Stimulated activated CD8-positive, alpha-beta memory T cell treated with anti-CD3 and anti-CD28 coated beads, Interleukin-12 subunit alpha, Interleukin-12 subunit beta, amount 100 ng/mL, for 1 hour (primary cell): ENCODE data around the gene CAPRIN1.
"Not testable (repeated sequence)": the region's sequence is repeated elsewhere in the genome, so short reads cannot be mapped to it uniquely, and the experiment has no call there.

Source experiments
- DNase-seq: peaks from one replicate; pipeline ENCODE4 v3.0.0-alpha.2; 2020; ENCODE audit warnings: low read depth

The CAPRIN1 gene

DNA sequence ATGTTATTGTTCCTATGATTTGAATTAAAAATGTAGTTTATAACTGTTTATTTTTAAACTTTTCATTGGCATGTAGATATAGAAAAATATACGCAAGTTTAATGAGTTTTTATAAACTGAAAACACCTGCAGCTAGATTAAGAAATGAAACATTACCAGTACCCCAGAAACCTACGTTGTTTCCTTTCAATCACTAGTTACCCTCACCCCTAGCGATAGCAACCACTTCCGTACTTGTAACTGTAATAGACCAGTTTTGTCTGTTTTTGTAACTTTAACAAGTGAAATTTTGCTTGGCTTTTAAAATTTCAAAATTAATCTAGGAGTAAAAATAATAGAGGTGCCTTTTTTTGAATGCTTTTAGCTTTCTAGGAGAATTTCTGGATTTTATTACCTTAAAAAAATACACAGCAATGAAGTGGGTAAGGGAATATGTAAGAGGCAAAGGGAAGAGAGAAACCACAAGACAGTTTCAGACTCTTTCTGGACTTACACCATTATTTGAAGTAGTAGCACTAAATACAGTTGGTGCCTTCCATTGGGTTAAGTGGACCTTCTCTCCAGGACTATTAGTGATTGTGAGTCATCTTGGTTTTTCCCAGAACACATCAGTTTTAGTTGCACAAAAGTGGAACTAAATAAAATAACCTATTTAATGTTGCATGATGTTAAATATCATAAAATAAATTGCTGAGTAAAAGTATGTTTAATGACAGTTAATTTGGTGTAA lies 35.2 kb downstream of the CAPRIN1 start:
- no peak for DNase-seq

DNA sequence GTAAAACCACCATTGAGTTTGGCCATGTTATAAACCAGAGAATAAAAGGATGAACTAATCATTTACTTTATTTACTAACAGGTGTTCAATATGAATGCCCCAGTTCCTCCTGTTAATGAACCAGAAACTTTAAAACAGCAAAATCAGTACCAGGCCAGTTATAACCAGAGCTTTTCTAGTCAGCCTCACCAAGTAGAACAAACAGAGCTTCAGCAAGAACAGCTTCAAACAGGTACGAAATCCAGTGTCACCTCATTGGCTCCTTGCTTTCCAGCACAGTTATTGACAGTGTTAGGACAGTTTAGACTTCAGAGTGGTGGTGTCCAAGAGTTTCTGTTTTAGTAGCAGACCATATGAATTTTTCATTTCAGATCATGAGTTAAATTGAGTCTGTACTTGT lies 40.3 kb downstream of the CAPRIN1 start:
- DNase-seq, result no peak

DNA sequence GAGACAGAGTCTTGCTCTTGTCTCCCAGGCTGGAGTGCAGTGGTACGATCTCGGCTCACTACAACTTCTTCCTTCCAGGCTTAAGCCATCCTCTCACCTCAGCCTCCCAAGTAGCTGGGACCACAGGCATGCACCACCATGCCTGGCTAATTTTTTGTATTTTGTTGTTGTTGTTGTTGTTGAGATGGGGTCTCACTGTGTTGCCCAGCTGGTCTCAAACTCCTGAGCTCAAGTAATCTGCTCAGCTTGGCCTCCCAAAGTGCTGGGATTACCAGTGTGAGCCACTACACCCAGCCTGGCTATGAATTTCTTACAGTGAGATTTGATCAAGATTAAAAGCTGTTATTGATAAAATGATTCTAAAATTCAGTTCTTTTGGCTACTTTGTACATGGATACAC lies 43.4 kb downstream of the CAPRIN1 start:
- DNase-seq, result not testable (repeated sequence)

DNA sequence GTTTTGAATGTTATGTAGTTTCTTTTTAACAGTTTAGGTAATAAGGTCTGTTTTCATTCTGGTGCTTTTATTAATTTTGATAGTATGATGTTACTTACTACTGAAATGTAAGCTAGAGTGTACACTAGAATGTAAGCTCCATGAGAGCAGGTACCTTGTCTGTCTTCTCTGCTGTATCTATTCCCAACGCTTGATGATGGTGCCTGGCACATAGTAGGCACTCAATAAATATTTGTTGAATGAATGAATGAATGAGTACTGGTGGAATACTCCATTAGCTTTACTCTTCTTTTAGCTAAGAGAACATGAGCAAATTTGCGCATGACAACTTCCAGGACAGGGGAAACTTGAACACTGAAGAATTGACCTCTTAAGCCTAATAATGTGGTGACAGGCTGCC lies 47.3 kb downstream of the CAPRIN1 start:
- no peak for DNase-seq

DNA sequence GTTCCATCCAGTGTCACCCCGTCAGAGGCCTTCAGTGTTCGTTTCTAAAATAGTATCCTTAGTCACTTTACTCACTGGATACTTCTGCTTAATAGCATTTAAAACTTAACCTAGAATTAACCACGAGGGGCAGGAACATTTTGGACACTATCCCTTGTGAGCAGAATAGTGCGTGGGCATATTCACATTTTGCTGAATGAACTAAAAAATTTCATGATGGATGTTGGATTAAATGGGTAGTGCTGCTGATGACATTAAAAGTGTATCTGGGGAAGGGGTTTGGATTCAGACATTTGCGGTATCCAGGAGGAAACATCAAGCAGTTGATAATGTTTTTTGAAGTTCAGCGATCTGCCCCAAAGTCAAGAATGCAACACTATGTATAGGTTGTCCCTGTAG lies 53.1 kb downstream of the CAPRIN1 start:
- DNase-seq, result no peak

DNA sequence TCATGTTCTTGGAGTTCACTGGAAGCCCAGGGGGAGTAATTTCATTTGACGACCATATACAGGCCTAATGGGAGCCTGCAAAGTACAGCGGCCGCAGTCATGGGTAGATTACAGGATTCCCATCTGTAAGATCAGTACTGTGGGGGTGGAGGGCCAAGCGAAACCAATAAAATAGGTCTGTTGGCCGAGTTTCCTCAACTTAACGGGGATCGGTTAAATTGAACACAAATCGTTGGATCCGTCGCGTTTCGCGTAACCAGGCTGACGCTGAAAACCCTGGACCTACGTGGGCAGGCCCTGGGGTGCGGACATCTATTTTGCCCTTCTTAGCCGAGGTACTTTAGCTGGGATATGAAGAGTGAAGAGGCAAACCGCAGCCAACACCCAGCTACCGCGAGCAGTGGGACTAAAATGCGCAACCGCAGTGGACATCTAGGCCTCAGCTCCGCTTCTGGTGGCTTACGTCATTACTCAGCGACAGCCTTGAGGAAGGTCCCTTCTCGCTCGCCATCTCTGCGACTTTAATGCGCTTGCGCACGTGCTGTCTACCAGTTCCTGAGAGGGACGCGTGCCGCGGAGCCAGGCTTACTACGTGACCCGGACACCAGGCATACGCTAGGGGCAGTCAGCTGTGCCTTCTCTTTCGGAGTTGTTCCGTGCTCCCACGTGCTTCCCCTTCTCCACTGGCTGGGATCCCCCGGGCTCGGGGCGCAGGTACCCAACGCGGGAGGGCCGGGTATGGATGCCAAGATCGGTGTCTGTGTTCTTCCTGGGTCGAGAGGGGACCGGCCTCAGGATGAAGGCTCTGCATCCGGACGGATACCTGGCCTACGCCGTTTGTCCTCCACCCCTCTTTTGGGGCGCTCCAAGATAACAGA lies 53.8 kb downstream of the CAPRIN1 start, which contains the start of gene NAT10:
Gene NAT10, plus strand, starts transcription at position 551 of the 878 bp plus-strand sequence. CDS start 2,597 bp downstream, outside the sequence.
- DNase-seq, result peak; percentile 97

DNA sequence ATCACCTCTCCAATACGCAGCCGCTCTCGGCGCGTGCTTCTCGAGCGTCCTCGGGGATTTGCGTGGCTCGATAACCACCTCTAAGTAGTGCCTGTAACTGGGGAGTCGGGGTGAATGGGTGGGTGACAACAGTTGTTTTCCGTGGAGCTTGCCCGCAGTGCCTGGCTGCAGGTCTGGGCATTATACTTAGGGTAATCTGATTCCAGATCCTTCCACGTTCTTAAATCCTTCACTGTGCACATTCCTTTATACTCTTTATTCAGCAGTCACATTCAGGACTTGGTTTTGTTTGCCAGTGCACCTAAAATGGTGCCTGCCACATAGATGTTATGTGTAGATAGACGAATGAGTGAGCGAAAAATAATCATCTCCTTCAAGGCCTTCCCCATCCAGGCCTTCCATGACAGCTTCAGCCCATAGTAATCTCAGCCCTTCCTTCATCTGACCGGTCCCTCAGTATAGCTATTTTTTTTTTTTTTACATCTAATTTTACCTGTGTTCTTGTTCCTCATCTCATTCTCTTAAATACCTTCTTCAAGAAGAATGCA lies 54.5 kb downstream of the CAPRIN1 start:
- no peak for DNase-seq

DNA sequence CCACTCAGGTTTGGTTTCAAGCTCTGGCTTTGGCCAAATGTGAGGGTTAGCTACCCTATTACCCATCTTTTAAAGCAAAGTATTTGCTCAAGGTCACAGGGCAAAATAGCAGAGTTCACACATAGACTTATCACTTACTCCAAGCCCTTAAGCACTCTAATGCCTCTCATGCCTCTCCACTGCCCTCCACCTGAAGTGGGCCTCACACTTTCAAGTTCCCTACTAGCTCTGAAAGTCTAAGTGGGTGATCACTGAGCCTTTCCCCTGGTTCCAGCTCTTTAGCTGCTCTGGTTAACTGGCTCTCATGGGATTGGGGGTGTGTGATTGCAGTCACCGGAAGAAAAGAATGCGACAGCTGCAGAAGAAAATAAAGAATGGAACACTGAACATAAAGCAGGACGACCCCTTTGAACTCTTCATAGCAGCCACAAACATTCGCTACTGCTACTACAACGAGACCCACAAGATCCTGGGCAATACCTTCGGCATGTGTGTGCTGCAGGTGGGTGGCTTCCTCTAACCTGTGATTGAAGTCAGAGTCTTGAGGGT lies 60.3 kb downstream of the CAPRIN1 start:
- DNase-seq, result no peak

DNA sequence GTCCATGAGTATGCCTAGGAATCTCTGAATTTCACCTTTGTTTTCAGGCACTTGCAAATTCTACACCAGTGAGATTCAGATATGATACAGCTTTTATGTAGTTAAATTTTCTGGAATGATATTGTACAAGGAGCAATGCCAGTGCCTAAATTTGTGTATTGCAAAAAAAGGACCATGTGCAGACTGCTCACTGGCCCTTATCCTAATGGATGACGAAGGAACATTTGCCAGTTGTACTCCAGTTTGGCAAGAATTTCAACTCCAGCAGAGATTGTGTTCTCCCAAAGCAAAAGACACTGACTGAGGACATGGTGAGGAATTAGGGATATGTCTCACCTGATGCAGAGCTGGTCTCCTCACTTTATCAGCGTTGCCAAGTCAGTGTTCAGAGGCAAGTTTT lies 62.5 kb downstream of the CAPRIN1 start:
- no peak for DNase-seq

DNA sequence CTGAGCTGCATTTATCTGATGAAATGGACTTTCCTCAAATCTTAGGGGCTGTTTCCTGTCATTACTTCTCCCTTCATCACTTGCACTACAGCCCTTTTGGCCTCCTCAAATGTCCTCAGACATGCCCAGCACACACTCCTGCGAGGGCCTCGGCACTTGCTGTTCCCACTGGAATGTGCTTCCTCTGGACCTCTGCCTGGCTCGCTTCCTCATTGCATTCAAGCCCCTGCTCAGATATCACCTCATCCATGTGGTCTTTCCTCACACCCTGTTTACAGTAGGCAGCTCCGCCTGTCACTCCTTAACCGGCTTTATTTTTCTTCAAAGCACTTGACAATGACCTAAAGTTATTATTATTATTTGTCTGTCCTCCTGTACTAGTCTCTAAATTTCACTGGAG lies 62.9 kb downstream of the CAPRIN1 start:
- no peak for DNase-seq

DNA sequence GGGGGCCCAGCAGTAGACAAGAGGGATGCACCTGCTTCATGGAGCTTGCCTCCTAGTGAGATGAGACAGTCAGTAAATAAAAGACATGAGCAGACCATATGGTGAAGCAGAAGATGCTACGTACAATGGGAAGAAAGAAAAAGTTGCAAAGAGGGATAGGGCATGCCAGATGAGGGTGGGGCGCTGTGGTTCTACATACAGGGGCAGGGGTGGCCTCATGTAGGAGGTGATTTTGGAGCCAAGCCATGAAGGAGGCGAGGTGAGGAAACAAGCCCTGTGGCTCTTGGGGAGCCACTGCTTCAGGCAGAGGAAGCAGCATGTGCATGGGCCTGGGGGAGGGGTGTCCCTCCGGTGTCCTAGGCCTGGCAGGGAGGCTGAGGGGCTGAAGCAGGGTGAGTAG lies 69.1 kb downstream of the CAPRIN1 start:
- DNase-seq, result no peak

DNA sequence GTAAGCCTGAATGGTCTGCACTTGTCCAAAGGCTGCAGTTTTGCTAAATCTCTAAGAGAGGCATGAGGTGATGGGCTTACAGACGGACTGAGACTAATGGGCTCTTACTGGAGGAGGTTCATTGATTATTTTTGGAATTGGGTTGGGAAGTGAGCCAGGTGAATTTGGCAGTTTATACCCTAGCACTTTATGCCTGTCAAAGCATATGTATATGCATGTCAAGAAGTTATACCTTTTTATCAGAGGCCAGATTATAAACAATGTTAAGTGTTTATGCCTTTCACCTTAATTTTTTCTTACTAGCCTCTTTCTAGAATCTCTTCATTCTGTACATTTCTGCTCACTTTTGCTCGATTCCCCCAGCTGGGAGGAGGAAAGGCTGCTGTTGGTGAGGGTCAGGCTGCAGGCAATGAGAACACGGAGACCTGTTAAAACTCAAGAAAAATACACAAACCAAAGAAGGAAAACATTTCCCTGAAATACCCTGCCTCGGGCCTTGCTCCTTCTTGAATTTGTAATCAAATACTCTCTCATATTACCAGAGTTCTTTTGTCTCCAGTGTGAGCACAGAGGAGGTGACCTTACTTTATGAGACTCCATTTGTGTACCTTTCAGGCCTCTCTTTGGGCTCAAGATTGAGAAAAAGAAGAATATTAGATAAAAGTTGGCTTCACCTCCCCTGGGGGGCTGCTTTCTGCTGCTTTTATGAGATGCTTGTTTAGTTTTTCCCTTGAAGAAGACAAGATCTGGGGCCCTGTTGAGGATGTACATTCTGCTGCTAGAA lies 73.5 kb downstream of the CAPRIN1 start:
- DNase-seq, result no peak

DNA sequence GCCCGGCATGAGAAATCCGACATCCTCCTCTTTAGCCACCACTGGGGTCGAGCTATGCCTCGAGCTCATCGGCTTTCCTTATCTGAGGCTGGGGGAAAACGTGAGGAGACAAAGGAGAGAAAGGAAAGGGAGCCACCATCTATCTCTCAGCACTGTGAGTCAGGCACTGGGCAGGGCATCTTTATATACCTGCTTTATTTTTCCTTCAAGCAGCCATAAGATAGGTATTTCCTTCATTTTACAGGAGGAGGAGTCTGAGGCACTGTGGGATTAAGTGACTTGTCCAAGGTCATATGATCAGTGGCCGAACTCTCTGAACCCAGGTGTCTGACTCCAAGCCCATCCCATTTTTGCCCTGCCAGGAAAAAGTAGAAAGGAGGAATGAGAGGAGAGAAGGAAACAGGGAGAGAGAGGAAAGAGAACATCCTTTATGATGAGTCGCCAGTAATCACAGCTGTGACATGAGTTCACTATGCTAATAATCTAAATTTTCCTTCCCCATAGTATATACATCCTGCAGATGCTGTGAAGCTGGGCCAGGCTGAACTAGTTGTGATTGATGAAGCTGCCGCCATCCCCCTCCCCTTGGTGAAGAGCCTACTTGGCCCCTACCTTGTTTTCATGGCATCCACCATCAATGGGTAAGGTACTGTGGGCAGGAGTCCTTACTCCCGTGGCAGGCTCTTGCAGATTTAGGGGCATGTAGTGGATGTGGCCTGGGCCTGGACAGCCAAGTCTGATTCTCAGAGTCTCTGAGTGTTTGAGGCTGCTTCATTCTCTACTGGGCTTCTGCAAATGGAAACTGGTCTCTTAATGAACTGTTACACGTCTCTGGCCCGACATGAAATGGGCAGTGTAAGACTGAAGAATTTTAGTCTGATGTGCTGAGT lies 75.7 kb downstream of the CAPRIN1 start:
- no peak for DNase-seq

DNA sequence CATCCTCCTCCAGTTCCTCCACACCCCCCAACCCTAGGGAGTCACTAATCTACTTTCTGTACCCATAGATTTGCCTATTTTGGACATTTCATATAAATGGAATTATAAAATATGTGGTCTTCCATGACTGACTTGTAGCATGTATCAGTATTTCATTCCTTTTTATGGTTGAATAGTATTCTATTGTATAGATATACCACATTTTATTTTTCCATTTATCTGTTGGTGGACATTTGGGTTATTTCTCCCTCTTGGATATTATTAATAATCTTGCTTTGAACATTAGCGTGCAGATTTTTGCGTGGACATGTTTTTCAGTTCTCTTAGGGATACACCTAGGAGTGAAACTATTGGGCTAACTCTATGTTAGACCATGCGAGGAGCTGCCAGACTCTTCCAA lies 77.3 kb downstream of the CAPRIN1 start:
- no peak for DNase-seq

DNA sequence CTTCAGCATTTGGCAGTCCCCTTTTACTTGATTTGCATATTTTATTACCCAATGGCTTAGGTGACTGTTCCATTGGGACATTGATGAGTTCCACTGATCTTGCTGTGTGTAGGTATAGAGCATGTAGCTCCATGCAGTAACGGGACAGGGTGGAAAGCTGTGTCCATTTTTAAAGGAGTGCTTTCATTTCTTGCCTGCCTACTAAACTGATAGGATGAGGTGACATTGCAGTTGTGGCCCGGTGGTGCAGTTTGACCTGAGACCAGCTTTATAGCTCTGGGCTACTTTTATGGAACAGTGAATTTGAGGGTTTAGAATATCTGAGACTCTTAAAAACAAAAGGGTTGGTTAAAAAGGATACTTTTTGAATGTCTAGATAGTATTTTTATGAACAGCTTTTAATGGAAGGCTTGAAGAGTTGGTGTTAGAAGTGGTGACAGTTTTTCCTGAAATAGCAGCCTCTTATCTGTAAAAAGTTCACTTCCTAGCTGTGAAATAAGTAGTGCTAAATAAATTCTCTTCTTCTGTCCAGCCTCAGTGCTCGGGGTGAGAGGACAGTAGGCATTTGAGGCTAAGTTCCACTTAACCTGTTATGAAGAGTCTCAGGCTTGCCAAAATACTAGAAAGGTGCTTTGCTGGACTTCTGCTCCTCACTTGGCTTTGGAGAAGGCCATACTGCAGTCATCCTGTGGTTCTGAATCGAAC lies 80.9 kb downstream of the CAPRIN1 start:
- no peak for DNase-seq

DNA sequence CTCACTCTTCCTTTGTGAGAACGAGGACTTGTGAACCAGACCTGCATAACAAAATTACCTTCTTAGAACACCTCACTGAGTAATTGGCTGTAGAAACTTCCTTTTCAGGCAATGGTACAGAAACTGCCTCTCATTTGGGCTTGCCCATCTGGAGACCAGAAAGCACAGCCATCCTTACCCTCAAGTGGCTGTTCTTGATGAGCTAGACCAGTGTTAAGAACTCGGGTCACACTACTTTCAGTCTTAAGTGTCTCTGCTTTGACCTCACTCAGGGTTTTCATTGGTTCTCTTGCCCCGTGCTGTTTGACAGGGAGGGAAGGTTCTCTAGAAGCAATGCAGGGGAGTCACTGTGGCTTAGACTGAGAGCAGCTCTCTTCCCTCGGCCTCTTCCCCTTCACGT lies 83.2 kb downstream of the CAPRIN1 start:
- DNase-seq, result no peak

DNA sequence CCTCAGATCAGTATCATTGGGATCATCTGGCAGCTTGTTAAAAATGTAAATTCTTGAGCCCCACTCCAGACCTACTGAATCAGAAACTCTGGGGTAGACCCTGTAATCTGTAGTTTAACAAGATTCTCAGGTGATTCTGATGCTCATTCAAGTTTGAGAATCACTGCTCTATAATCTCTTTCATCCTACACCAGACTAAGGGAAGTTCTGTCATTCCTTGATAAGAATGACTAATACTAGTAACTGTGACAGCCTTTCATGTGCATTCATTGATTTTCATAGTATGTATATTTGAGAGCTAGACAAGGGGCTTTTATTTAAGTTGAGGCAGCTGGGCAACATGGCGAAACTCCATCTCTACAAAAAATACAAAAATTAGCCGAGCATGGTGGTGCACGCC lies 83.9 kb downstream of the CAPRIN1 start:
- DNase-seq, result no peak

DNA sequence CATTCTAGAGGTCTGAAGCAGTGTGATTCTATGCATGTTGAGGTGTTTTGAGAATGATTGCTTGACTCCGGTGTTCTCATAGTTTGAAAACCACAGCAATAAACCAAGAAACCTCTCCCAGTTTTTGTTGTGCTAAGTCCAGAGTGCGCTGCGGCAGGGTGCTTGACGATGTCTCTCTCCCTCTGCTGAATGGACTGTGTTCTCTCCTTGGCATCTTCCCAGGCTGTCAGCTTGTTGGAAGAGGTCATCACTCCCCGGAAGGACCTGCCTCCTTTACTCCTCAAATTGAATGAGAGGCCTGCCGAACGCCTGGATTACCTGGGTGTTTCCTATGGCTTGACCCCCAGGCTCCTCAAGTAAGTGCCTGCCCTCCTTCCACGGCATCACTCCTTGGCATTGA lies 84.9 kb downstream of the CAPRIN1 start:
- no peak for DNase-seq

DNA sequence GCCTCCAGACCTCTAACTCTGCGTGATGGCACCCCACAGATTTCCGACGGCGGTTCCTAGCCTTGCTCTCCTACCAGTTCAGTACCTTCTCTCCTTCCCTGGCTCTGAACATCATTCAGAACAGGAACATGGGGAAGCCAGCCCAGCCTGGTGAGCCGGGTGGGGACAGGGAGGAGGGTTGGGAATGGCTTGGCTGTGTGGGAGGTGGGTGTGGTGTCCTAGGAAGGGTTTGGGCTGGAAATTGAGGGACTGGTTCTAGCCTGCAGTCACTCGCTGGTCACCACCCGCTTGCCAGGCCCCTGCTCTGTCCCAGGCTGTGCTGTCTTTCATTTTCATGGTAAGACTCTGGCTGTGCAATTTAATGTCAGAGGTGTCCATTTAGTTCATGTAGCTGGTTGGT lies 87.8 kb downstream of the CAPRIN1 start:
- DNase-seq, result no peak

DNA sequence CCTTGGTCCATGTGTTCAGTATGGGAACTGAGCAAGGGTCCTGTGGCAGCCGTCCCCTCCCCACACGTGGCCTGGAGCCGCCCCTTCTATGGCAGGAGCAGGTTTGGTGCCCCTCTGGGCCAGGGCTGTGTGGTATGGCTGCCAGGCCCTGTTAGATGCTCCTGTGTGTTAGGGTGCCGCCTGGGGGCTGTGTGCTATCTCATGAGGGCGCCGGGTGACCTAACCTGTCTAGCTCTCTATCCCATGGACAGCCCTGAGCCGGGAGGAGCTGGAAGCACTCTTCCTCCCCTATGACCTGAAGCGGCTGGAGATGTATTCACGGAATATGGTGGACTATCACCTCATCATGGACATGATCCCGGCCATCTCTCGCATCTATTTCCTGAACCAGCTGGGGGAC lies 88.6 kb downstream of the CAPRIN1 start:
- DNase-seq, result no peak
